H1 (cell line): Measurements from ENCODE around the gene TNN.

ENCODE experiments used
- ATF3 ChIP-seq: IDR thresholded peaks from 2 replicates; pipeline ENCODE4 v1.6.1; 2011; ENCODE audit warnings: low read depth, mild to moderate bottlenecking, low read length; ENCODE audit not compliant: insufficient read depth
- CBX8 ChIP-seq: fragments of 300-800, 300-1000 bp; sonication (generic); IDR thresholded peaks from 2 replicates; pipeline ENCODE4 v1.7.1; 2016; ENCODE audit warnings: low read depth, low read length, borderline replicate concordance
- CHD2 ChIP-seq: IDR thresholded peaks from 2 replicates; pipeline ENCODE4 v1.6.1; 2012; ENCODE audit warnings: low read length, improper control_type of control experiment
- GABPA ChIP-seq: IDR thresholded peaks from 2 replicates; pipeline ENCODE4 v1.6.1; 2011; ENCODE audit warnings: mild to moderate bottlenecking, low read length, moderate library complexity, borderline replicate concordance; ENCODE audit not compliant: insufficient read depth
- RXRA ChIP-seq: IDR thresholded peaks from 2 replicates; pipeline ENCODE4 v1.6.1; 2011; ENCODE audit warnings: low read depth, mild to moderate bottlenecking, low read length, moderate library complexity; ENCODE audit not compliant: insufficient read depth
- TBP ChIP-seq: IDR thresholded peaks from 2 replicates; pipeline ENCODE4 v1.6.1; 2011; ENCODE audit warnings: low read depth, low read length, improper control_type of control experiment
- TF ChIP-seq, protein P1 (sequence below), 3 experiments: IDR thresholded peaks; 1 replicate in 2 of 3; 2 replicates in 1 of 3; pipeline versions ENCODE4 v1.5.1 to v1.6.1; 2011; ENCODE audit warnings: low read length in 3 of 3, mild to moderate bottlenecking in 3 of 3, inconsistent platforms in 2 of 3, low read depth in 1 of 3, moderate library complexity in 1 of 3; ENCODE audit not compliant: insufficient read depth in 1 of 3; ENCODE audit errors: control extremely low read depth in 1 of 3

DNA sequence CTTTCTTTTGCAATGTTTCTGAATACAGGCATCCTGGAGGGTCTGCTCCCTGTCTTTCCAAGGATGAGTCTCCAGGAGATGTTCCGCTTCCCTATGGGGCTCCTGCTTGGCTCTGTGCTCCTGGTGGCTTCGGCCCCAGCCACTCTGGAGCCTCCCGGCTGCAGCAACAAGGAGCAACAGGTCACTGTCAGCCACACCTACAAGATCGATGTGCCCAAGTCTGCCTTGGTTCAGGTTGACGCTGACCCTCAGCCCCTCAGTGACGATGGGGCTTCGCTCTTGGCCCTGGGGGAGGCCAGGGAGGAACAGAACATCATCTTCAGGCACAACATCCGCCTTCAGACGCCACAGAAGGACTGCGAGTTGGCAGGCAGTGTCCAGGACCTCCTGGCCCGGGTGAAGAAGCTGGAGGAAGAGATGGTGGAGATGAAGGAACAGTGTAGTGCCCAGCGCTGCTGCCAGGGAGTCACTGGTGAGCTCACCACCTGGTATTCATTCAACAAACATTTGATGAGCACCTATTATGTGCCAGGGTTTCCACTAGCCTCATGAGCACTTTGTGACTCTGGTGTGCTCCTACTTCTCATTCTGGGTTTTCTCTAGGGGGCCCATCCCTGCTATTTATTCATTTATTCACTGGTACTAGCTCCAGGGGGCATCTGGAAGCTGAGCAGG, 9.9 kb downstream of the TNN start:
- TF ChIP-seq, protein P1, sequence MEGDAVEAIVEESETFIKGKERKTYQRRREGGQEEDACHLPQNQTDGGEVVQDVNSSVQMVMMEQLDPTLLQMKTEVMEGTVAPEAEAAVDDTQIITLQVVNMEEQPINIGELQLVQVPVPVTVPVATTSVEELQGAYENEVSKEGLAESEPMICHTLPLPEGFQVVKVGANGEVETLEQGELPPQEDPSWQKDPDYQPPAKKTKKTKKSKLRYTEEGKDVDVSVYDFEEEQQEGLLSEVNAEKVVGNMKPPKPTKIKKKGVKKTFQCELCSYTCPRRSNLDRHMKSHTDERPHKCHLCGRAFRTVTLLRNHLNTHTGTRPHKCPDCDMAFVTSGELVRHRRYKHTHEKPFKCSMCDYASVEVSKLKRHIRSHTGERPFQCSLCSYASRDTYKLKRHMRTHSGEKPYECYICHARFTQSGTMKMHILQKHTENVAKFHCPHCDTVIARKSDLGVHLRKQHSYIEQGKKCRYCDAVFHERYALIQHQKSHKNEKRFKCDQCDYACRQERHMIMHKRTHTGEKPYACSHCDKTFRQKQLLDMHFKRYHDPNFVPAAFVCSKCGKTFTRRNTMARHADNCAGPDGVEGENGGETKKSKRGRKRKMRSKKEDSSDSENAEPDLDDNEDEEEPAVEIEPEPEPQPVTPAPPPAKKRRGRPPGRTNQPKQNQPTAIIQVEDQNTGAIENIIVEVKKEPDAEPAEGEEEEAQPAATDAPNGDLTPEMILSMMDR (IDR thresholded peaks at IDR 0.05; ENCODE audit: control extremely low read depth in 1 of 3, insufficient read depth in 1 of 3, low read depth in 1 of 3, low read length in 3 of 3), result no peak
- TF ChIP-seq TBP, result no peak
- TF ChIP-seq ATF3, result no peak
- no peak for TF ChIP-seq CHD2
- no peak for TF ChIP-seq RXRA
- TF ChIP-seq CBX8, result no peak
- no peak for TF ChIP-seq GABPA
